T-helper 1 cell treated with Interleukin-12 subunit alpha and Interleukin-12 subunit beta and Interleukin-4 antibody, amounts not matched to agents 30 μg/mL and 1 μg/mL, for 36 hours (primary cell): ENCODE measurements around the gene PILRA.
"Not testable (repeated sequence)": the region's sequence is repeated elsewhere in the genome, so short reads cannot be mapped to it uniquely, and the experiment has no call there.

Experiments
- H3K27ac Mint-ChIP-seq: one replicate; pipeline ENCODE4 v1.8.0; 2021; ENCODE audit warnings: mild to moderate bottlenecking, mixed read lengths
- H3K27me3 Mint-ChIP-seq: one replicate; pipeline ENCODE4 v1.8.0; 2021; ENCODE audit warnings: low read depth, mixed read lengths
- H3K36me3 Mint-ChIP-seq: one replicate; pipeline ENCODE4 v1.8.0; 2021; ENCODE audit warnings: low read depth, mixed read lengths
- H3K4me1 Mint-ChIP-seq: one replicate; pipeline ENCODE4 v1.8.0; 2021; ENCODE audit warnings: low read depth, mixed read lengths
- H3K4me3 Mint-ChIP-seq: one replicate; pipeline ENCODE4 v1.8.0; 2021; ENCODE audit warnings: mild to moderate bottlenecking, moderate library complexity, mixed read lengths
- H3K9me3 Mint-ChIP-seq: one replicate; pipeline ENCODE4 v1.8.0; 2021; ENCODE audit warnings: mixed read lengths

PILRA gene

DNA sequence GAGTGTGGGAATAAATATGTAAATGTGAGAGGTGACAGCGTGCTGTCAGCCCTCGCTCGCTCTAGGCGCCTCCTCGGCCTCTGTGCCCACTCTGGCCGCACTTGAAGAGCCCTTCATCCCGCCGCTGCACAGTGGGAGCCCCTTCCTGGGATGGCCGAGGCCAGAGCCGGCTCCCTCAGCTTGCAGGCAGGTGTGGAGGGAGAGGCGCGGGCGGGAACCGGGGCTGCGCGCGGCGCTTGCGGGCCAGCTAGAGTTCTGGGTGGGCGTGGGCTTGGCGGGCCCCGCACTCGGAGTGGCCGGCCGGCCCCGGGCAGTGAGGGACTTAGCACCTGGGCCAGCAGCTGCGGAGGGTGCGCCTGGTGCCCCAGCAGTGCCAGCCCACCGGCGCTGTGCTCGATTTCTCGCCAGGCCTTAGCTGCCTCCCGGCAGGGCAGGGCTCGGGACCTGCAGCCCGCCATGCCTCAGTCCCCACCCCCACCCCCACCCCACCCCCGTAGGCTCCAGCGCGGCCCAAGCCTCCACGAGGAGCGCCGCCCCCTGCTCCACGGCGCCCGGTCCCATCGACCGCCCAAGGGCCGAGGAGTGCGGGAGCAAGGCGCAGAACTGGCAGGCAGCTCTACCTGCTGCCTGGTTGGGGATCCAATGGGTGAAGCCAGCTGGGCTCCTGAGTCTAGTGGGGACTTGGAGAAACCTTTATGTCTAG lies 8.4 kb downstream of the PILRA start:
- not testable (repeated sequence) for H3K36me3 Mint-ChIP-seq, H3K4me1 Mint-ChIP-seq, H3K27ac Mint-ChIP-seq, H3K9me3 Mint-ChIP-seq, H3K4me3 Mint-ChIP-seq
- H3K27me3 Mint-ChIP-seq: peaks cover 17% of the 10 kb centered on the region

DNA sequence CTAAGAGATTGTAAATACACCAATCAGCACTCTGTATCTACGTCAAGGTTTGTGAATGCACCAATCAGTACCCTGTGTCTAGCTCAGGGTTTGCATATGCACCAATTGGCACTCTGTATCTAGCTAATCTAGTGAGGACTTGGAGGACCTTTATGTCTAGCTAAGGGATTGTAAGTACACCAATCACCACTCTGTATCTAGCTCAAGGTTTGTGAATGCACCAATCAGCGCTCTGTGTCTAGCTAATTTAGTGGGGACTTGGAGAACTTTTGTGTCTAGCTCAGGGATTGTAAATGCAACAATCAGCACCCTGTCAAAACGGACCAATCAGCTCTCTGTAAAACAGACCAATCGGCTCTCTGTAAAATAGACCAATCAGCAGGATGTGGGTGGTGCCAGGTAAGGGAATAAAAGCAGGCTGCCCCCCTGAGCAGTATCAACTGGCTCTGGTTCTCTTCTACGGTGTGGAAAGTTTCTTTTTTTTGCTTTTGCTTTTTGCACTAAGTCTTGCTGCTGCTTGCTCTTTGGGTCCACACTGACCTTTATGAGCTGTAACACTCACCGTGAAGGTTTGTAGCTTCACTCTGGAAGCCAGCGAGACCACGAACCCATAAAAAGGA lies 9.1 kb downstream of the PILRA start:
- H3K4me3 Mint-ChIP-seq, H3K4me1 Mint-ChIP-seq, H3K36me3 Mint-ChIP-seq, H3K9me3 Mint-ChIP-seq, H3K27ac Mint-ChIP-seq: not testable (repeated sequence)
- peaks cover 17% of the 10 kb centered on the region for H3K27me3 Mint-ChIP-seq

DNA sequence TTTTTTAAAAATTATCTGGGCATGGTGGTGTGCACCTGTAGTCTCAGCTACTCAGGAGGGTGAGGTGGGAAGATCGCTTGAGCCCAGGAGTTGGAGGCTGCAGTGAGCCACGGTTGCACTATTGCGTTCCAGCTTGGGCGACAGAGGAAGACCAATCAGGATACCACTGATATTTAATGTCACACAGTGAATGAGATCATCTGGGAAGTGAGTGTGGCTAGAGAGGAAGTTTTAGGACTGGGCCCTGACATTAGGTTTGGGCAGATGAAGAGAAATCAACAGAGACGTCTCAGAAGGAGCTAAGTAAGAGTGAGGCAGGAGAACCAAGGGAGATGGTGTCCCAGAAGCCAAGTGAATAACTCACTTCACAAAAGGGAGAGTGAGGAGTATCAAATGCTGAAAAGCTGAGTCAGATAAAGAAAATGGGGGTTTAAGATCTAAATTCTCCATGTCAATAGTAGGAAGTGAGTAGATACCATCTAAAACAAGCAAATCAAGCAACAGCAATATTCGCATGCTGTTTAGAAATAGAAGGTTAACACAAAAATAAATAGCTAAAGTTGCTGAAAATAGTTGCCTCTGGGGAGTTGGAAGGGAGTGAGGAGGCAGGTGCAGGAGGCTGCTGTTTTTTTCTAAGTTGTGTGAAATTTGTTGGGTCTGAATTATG lies 11.5 kb downstream of the PILRA start:
- Mint-ChIP-seq H3K9me3 (no peaks in the 10 kb centered on the region), H3K4me3 (no peak overlapping the region), H3K4me1 (no peaks in the 10 kb centered on the region), H3K27me3 (peaks cover 22% of the 10 kb centered on the region), H3K36me3 (no peaks in the 10 kb centered on the region), H3K27ac (no peak overlapping the region)

DNA sequence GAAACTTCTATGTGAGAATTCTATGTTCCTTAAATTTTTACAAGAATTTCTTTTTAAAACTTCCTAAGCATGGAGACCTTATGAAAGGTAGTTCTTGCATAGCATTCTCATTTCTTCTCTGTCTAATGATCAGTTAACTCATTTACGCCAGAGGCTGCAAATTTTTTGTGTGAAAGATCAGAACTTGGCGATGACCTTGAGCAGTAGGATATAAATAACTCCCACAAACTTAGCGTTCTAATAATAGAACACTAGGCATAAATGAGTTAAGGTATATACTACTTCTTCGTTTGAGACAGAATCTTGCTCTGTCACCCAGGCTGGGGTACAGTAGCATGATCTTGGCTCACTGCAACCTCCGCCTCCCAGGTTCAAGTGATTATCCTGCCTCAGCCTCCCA lies 13.7 kb downstream of the PILRA start:
- no peaks in the 10 kb centered on the region for H3K9me3 Mint-ChIP-seq
- no peaks in the 10 kb centered on the region for H3K4me1 Mint-ChIP-seq
- peaks cover 36% of the 10 kb centered on the region for H3K27me3 Mint-ChIP-seq
- H3K36me3 Mint-ChIP-seq: no peaks in the 10 kb centered on the region
- H3K4me3 Mint-ChIP-seq: no peak overlapping the region
- H3K27ac Mint-ChIP-seq: no peak overlapping the region

DNA sequence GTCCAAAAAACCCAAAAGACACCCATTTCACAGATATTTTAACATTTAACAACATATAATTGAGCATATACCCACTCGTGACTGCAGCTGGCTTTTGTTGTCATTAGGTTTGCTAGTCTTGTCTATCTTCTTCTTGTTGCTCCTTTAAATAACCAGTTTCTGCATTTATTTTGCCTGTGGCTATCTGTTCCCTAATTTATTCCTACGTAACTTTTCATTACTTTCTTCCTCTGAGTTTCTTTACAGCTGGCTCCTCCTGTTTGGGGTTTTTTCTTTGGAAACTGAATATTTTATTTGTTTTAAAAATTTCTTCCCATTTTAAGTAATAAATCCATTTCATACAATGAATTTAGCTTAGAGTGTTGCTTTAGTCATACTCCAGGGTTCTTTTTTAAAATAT lies 14.4 kb downstream of the PILRA start:
- Mint-ChIP-seq H3K4me1 (no peaks in the 10 kb centered on the region), H3K9me3 (no peaks in the 10 kb centered on the region), H3K36me3 (no peaks in the 10 kb centered on the region), H3K27ac (no peak overlapping the region), H3K4me3 (no peak overlapping the region), H3K27me3 (peaks cover 43% of the 10 kb centered on the region)

DNA sequence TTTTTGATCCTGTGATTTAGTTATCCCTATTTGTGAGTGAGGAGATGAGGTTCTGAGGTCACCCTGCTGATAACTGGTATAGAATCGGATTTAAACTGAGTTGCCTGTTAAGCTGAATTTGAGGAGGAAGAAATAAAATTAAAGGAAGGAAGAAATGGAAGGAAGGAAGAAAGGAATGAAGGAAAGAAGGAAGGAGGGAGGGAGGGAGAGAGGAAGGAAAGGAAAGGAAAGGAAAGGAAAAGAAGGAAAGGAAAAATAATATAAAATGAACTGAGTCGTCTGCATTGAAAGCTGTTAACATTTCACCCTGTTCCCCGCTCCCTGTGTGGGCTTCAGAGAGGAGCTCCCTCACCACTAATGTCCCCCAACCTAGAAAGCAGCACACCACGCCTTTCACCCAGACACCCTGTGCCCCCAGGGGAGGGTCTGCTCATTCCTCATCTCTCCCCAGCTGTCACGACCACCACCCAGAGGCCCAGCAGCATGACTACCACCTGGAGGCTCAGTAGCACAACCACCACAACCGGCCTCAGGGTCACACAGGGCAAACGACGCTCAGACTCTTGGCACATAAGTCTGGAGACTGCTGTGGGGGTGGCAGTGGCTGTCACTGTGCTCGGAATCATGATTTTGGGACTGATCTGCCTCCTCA lies 16.3 kb downstream of the PILRA start:
- H3K9me3 Mint-ChIP-seq: no peaks in the 10 kb centered on the region
- H3K4me1 Mint-ChIP-seq: no peaks in the 10 kb centered on the region
- H3K27ac Mint-ChIP-seq: no peak overlapping the region
- peaks cover 46% of the 10 kb centered on the region for H3K27me3 Mint-ChIP-seq
- H3K4me3 Mint-ChIP-seq: no peak overlapping the region
- no peaks in the 10 kb centered on the region for H3K36me3 Mint-ChIP-seq

DNA sequence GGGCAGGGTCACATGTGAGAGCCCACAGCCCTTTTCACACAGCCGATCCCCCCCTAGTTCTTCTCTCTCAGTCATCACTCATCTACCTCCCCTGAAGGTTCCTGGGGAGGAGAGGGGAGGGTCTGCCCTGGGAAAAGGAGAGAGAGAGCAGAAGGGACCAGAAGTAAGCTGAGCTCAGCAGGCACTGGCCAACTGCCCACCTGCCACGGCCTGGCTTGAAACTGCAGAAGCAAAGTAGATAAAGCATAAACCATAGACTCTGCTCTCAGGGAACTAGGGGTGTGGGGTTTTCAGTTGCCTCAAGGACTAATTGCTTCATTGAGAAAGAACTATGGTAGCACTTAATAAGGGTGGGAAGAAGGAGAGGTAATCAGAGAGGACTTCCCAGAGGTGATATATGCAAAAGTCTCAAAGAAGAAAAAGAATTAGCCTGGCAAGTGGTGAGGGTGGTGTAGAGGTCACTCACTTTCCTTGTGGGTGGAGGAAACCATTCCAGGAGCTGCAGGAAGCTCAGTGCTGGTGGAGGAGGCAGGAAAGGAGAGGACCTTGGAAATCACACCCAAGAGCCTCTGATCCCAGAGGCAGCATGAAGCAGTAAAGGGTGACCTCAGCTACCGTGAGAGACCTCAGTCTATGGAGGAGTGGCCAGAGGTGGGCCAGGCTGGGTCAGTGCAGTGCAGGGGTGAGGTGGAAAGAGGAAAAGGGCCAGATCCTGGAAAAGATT lies 17.2 kb downstream of the PILRA start:
- no peak overlapping the region for H3K4me3 Mint-ChIP-seq
- no peak overlapping the region for H3K27ac Mint-ChIP-seq
- H3K9me3 Mint-ChIP-seq: no peaks in the 10 kb centered on the region
- H3K36me3 Mint-ChIP-seq: no peaks in the 10 kb centered on the region
- H3K27me3 Mint-ChIP-seq: peaks cover 45% of the 10 kb centered on the region
- H3K4me1 Mint-ChIP-seq: no peaks in the 10 kb centered on the region

DNA sequence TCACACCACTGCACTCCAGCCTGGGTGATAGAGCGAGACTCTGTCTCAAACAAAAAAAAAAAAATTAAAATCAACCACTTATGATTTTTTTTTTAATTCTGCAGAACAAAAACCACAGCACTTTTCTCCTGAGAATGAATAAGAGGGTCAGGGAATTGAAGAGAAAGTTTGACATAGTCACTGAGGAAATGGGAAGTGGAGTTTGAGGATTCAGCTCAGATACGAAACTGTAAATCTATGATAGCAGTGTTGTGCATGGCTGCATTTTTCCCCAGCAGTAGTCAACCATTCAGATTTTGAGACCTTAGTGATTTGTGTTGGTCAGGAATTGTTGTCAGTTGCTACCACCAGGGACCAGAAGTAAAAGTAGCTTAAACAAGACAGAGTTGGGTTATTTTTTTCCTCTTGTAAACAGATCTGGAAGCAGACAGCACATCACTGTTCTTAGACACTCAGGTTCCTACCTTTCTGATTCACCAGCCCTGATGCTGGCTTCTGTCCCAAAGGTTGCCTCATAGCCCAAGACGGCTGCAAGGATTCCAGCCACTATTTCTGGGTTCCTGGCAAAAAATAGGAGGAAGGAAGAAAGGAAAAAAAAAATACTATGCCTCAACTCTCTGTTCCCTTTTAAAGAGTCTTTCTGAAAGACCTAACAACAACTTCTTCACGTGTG lies 20.1 kb downstream of the PILRA start:
- H3K27me3 Mint-ChIP-seq: peaks cover 60% of the 10 kb centered on the region
- H3K9me3 Mint-ChIP-seq: no peaks in the 10 kb centered on the region
- H3K36me3 Mint-ChIP-seq: no peaks in the 10 kb centered on the region
- H3K4me3 Mint-ChIP-seq: no peak overlapping the region
- H3K4me1 Mint-ChIP-seq: peaks cover 16% of the 10 kb centered on the region
- H3K27ac Mint-ChIP-seq: no peak overlapping the region

DNA sequence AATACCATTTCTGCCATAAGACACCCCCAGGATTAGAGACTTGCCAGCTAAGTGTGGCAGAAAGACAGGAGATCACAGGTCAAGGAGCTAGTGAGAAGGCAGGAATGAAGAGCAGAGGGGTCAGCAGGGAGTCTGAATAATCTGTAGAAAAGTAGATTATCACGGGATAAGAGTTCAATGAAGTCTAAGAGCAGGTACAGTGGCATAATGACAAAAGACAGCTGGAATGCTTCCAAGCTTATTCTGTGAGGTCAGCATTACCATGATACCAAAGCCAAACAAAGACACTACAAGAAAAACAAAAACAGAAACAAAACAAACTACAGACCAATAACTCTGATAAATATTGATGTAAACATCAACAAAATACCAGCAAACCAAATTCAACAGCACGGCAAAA lies 20.8 kb downstream of the PILRA start:
- Mint-ChIP-seq H3K27ac (no peak overlapping the region), H3K4me1 (peaks cover 19% of the 10 kb centered on the region), H3K9me3 (no peaks in the 10 kb centered on the region), H3K27me3 (peaks cover 67% of the 10 kb centered on the region), H3K4me3 (no peak overlapping the region), H3K36me3 (no peaks in the 10 kb centered on the region)

DNA sequence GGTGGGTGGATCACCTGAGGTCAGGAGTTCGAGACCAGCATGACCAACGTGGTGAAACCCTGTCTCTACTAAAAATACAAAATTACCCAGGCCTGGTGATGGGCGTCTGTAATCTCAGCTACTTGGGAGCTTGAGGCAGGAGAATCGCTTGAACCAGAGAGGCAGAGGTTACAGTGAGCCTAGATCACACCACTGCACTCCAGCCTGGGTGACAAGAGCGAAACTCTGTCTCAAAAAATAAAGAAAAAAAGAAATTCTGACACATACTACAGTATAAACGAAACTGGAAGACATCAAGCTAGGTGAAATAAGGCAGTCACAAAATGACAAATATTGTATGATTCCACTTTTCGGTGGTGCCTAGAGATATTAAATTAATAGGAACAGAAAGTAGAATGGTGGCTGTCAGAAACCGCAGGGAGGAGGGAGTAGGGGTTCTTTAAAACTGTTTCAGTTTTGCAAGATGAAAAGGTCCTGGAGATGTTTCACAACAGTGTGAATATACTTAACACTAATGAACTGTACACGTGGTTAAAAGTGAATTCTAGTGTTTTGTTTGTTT lies 23.2 kb downstream of the PILRA start:
- Mint-ChIP-seq H3K9me3 (no peaks in the 10 kb centered on the region), H3K36me3 (no peaks in the 10 kb centered on the region), H3K27me3 (peaks cover 71% of the 10 kb centered on the region), H3K4me3 (peak overlapping the region; percentile 19), H3K27ac (peak overlapping the region; percentile 79), H3K4me1 (peaks cover 19% of the 10 kb centered on the region)

DNA sequence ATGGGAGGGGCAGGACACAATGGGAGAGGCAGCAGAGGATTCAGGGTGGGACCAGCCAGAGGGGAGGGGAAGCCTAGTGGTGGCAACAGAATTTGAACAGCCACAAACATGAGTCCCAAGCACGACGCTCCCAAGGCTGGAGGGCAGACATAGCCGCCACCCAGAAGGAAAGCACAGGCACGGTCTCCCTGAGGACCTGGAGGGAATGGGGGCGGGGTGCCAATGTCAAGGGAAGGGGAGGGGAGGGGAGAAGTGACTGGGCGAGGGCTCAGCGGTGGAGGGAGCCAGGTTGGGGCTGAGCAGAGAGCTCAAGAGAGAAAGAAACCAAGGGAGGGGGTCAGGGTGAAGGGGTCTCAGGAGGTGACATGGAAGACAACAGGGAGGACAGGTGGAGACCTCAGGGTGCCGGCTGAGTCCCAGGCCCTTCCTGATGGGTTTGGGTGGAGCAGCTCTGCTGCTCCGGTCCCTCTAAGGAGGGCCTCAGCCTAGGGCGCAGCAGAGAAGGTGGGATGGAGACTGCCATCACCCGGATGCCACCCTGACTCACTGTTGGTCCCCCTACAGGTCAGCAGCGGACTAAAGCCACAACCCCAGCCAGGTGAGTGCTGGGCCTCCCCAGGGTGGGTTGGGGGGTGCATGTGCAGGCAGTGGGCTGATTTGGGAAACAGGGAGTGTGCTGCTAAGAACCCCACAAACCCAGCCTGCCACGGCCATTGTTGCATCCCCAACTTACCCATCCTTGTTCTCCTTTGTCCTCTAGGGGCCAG lies 24.2 kb downstream of the PILRA start:
- no peak overlapping the region for H3K4me3 Mint-ChIP-seq
- H3K4me1 Mint-ChIP-seq: peaks cover 19% of the 10 kb centered on the region
- H3K27ac Mint-ChIP-seq: peak overlapping the region; percentile 79
- H3K27me3 Mint-ChIP-seq: peaks cover 69% of the 10 kb centered on the region
- H3K9me3 Mint-ChIP-seq: no peaks in the 10 kb centered on the region
- H3K36me3 Mint-ChIP-seq: no peaks in the 10 kb centered on the region

DNA sequence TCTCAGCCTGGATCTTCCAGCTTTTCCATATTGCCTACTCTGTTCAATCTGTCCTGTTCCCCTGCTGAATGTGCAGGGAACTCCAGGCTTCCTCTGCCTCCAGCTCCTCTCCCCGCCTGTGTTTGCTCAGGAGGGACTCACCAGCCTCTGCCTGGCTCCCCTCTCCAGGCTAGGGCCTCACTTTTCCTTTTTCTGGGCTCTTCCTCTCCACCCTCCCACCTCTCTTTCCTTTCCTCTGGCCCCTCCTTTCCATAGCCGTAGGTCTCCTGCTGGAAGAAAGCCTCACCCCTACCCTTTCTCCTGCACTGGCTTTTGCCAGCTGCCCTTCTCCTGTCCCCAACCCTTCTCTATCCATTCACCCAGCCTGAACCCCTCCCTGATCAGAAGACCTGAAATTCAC lies 25.0 kb downstream of the PILRA start:
- no peak overlapping the region for H3K4me3 Mint-ChIP-seq
- no peaks in the 10 kb centered on the region for H3K9me3 Mint-ChIP-seq
- H3K36me3 Mint-ChIP-seq: no peaks in the 10 kb centered on the region
- peaks cover 65% of the 10 kb centered on the region for H3K27me3 Mint-ChIP-seq
- H3K4me1 Mint-ChIP-seq: peaks cover 19% of the 10 kb centered on the region
- H3K27ac Mint-ChIP-seq: peak overlapping the region; percentile 46

DNA sequence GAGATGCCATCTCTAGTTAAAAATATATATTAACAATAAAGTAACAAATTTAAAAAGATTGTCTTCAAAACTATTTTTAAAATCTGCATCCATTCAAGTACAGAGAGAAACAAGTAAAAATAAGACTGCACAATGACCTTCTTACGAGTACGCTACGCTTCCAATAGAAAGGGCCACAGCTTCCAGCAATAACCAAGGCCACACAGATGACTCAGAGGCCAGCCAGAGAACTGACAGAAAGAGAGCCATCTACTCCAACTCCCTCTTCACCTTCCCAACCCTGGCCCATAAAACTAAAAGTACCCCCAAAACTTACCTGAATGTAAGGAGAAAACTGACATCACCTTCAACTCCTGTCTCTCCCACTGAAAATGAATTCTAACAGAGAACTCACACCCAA lies 26.8 kb downstream of the PILRA start:
- Mint-ChIP-seq H3K4me1 (peaks cover 19% of the 10 kb centered on the region), H3K9me3 (no peaks in the 10 kb centered on the region), H3K27ac (no peak overlapping the region), H3K27me3 (peaks cover 64% of the 10 kb centered on the region), H3K36me3 (no peaks in the 10 kb centered on the region), H3K4me3 (no peak overlapping the region)
